ENCODE data around the gene SLC35F4. TPM values are rescaled to one million over a fixed set of nuclear protein-coding genes. Genes with fewer than 3 reads are reported as not detected.

The SLC35F4 gene
- polyA plus RNA-seq, 1 donor from 2014 or later: 21.0 TPM

- H3K27me3 ChIP-seq (ENCODE audit: insufficient read depth, low read depth, low read length): no peaks in the 10 kb centered on the region
- no peak overlapping the region for H3K9ac ChIP-seq (ENCODE audit: low read length)
- no peaks in the 10 kb centered on the region for H3K36me3 ChIP-seq (ENCODE audit: insufficient read depth, low read length)
- H3K4me3 ChIP-seq (ENCODE audit: low read length): no peak overlapping the region
- peaks cover 4% of the 10 kb centered on the region for H3F3A ChIP-seq (ENCODE audit: insufficient read depth, low read length, poor library complexity, severe bottlenecking)
- H3K9me3 ChIP-seq (ENCODE audit: low read length): no peaks in the 10 kb centered on the region
- TF ChIP-seq EP300 (conservative IDR thresholded peaks at IDR 0.05; ENCODE audit: poor library complexity, severe bottlenecking) (no peak), EZH2 (IDR thresholded peaks at IDR 0.05; ENCODE audit: borderline replicate concordance, insufficient read depth, low read length, poor library complexity, severe bottlenecking) (no peak), SMC3 (conservative IDR thresholded peaks at IDR 0.05; ENCODE audit: poor library complexity) (no peak), MXI1 (conservative IDR thresholded peaks at IDR 0.05; ENCODE audit: poor library complexity, severe bottlenecking) (no peak), POLR2AphosphoS5 (IDR thresholded peaks at IDR 0.05) (no peak), TAF1 (IDR thresholded peaks at IDR 0.05; ENCODE audit: low read depth) (no peak), RAD21 (conservative IDR thresholded peaks at IDR 0.05) (no peak), CTCF (IDR thresholded peaks at IDR 0.05; ENCODE audit: poor library complexity, severe bottlenecking) (no peak)
- TF ChIP-seq, protein P1, sequence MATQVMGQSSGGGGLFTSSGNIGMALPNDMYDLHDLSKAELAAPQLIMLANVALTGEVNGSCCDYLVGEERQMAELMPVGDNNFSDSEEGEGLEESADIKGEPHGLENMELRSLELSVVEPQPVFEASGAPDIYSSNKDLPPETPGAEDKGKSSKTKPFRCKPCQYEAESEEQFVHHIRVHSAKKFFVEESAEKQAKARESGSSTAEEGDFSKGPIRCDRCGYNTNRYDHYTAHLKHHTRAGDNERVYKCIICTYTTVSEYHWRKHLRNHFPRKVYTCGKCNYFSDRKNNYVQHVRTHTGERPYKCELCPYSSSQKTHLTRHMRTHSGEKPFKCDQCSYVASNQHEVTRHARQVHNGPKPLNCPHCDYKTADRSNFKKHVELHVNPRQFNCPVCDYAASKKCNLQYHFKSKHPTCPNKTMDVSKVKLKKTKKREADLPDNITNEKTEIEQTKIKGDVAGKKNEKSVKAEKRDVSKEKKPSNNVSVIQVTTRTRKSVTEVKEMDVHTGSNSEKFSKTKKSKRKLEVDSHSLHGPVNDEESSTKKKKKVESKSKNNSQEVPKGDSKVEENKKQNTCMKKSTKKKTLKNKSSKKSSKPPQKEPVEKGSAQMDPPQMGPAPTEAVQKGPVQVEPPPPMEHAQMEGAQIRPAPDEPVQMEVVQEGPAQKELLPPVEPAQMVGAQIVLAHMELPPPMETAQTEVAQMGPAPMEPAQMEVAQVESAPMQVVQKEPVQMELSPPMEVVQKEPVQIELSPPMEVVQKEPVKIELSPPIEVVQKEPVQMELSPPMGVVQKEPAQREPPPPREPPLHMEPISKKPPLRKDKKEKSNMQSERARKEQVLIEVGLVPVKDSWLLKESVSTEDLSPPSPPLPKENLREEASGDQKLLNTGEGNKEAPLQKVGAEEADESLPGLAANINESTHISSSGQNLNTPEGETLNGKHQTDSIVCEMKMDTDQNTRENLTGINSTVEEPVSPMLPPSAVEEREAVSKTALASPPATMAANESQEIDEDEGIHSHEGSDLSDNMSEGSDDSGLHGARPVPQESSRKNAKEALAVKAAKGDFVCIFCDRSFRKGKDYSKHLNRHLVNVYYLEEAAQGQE (IDR thresholded peaks at IDR 0.05; ENCODE audit: borderline replicate concordance): no peak
- no peaks in the 10 kb centered on the region for H3K9me2 ChIP-seq (ENCODE audit: insufficient read depth, low read length)
- no peaks in the 10 kb centered on the region for H3K79me2 ChIP-seq (replicated peaks; ENCODE audit: insufficient read depth, low read length)
- no peak overlapping the region for H3K27ac ChIP-seq (ENCODE audit: low read length)
- no peak overlapping the region for H2AFZ ChIP-seq (ENCODE audit: low read depth, low read length)
- no peak overlapping the region for H3K4me2 ChIP-seq (ENCODE audit: low read length)
- H4K20me1 ChIP-seq (ENCODE audit: insufficient read depth): no peaks in the 10 kb centered on the region
Measured at GRCh38 chr14:57656853-57657252, 209.0 kb downstream of the SLC35F4 start.

GRCh38 chr14:57652769-57653168, 213.1 kb downstream of the SLC35F4 start:
- Histone ChIP-seq H3K36me3 (ENCODE audit: insufficient read depth, low read length) (no peaks in the 10 kb centered on the region), H2AFZ (ENCODE audit: low read depth, low read length) (no peak overlapping the region), H3K27me3 (ENCODE audit: insufficient read depth, low read depth, low read length) (no peaks in the 10 kb centered on the region), H3K9me2 (ENCODE audit: insufficient read depth, low read length) (no peaks in the 10 kb centered on the region), H4K20me1 (ENCODE audit: insufficient read depth) (no peaks in the 10 kb centered on the region), H3K9ac (ENCODE audit: low read length) (no peak overlapping the region), H3F3A (ENCODE audit: insufficient read depth, low read length, poor library complexity, severe bottlenecking) (no peaks in the 10 kb centered on the region), H3K4me2 (ENCODE audit: low read length) (no peak overlapping the region), H3K9me3 (ENCODE audit: low read length) (no peaks in the 10 kb centered on the region), H3K79me2 (replicated peaks; ENCODE audit: insufficient read depth, low read length) (no peaks in the 10 kb centered on the region), H3K27ac (ENCODE audit: low read length) (no peak overlapping the region), H3K4me3 (ENCODE audit: low read length) (no peak overlapping the region)
- no peak for TF ChIP-seq EP300 (conservative IDR thresholded peaks at IDR 0.05; ENCODE audit: poor library complexity, severe bottlenecking)
- TF ChIP-seq CTCF (IDR thresholded peaks at IDR 0.05; ENCODE audit: poor library complexity, severe bottlenecking): no peak
- TF ChIP-seq EZH2 (IDR thresholded peaks at IDR 0.05; ENCODE audit: borderline replicate concordance, insufficient read depth, low read length, poor library complexity, severe bottlenecking): no peak
- TF ChIP-seq SMC3 (conservative IDR thresholded peaks at IDR 0.05; ENCODE audit: poor library complexity): no peak
- no peak for TF ChIP-seq TAF1 (IDR thresholded peaks at IDR 0.05; ENCODE audit: low read depth)
- no peak for TF ChIP-seq RAD21 (conservative IDR thresholded peaks at IDR 0.05)
- TF ChIP-seq, protein P1 (IDR thresholded peaks at IDR 0.05; ENCODE audit: borderline replicate concordance): no peak
- TF ChIP-seq POLR2AphosphoS5 (IDR thresholded peaks at IDR 0.05): no peak
- TF ChIP-seq MXI1 (conservative IDR thresholded peaks at IDR 0.05; ENCODE audit: poor library complexity, severe bottlenecking): no peak

Data from neural cell (in vitro differentiated cells).